Large intestine (tissue), 3 donors: ENCODE results near the gene RNF152. TPM values are rescaled to one million over a fixed set of nuclear protein-coding genes. Genes with fewer than 3 reads are reported as not detected.

Experiments
- DNase-seq, 2 donors: peaks; one replicate each; pipeline versions ENCODE4 v3.0.0 to v3.0.0-alpha.2; 2013
- H3K27ac ChIP-seq: one replicate; pipeline ENCODE4 v1.5.1; 2013; ENCODE audit warnings: low read length
- H3K27me3 ChIP-seq: 2 replicates; pipeline ENCODE4 v1.6.1; 2013; ENCODE audit warnings: low read length; ENCODE audit not compliant: control insufficient read depth, insufficient read depth
- H3K36me3 ChIP-seq: 2 replicates; pipeline ENCODE4 v1.6.1; 2013; ENCODE audit warnings: low read length; ENCODE audit not compliant: control insufficient read depth, insufficient read depth
- H3K4me1 ChIP-seq: one replicate; pipeline ENCODE4 v1.6.1; 2013; ENCODE audit warnings: low read length; ENCODE audit not compliant: control insufficient read depth, insufficient read depth
- H3K4me3 ChIP-seq: one replicate; pipeline ENCODE4 v1.5.1; 2013; ENCODE audit warnings: low read length
- H3K9me3 ChIP-seq: one replicate; pipeline ENCODE4 v1.6.1; 2013; ENCODE audit warnings: mild to moderate bottlenecking, low read depth, low read length, moderate library complexity; ENCODE audit not compliant: control insufficient read depth
- WGBS: methylation state at CpG from one replicate; pipeline ENCODE4 v1.1.5; 2013; ENCODE audit warnings: low lambda C conversion rate; ENCODE audit not compliant: insufficient coverage; 5-methylcytosine and 5-hydroxymethylcytosine counted together
- polyA plus RNA-seq: library from polyadenylated mRNA; unstranded; fragments of 120-200 nt; gene quantifications from one replicate; pipeline ENCODE4 v1.2.1, GENCODE V29; 2013

RNF152 gene
- polyA plus RNA-seq, 1 donor: 3.2 TPM

DNA sequence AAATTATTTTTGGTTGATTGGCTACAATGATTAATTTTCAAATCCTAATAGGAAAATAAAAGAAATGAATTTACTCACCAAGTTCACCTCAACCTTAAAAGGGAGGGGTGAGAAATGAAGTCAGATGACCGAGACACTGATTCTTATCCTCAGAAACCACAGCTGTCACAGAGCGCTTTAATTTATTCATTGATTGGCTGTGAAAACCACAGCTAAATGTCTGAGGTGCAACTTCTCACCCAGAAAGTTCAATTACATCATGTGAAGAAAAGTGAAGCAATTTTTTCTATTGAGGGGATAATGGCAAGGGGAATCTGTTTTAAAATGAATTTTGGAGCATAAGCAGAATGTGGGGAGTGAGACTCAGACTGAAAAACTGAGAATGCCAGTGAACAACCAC, 128.4 kb downstream of the RNF152 start:
- H3K4me3 ChIP-seq: no peak overlapping the region
- no peak for DNase-seq
- no peaks in the 10 kb centered on the region for H3K4me1 ChIP-seq
- no peaks in the 10 kb centered on the region for H3K36me3 ChIP-seq
- peaks cover 3% of the 10 kb centered on the region for H3K9me3 ChIP-seq
- no CpG with 5 or more reads among the region's 2 CpGs for WGBS
- no peaks in the 10 kb centered on the region for H3K27me3 ChIP-seq
- H3K27ac ChIP-seq: no peak overlapping the region

DNA sequence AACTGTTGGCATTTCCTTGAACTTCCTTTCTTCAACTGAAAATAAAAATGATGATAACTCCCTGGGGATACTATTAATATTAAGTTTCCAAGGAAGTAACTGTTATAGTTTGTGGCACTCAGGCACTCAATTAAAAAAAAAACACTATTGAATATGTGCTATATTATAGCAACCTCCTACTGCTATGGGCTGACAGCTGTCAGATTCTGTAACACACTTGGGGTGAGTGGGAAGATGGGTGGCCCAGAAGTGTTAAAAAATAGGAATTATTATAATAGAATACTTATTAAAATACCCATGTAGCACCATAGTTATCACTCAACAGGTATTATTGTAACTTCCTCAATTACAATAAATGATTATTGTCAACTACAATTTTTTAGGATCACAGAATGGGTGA, 130.9 kb downstream of the RNF152 start:
- Histone ChIP-seq H3K27me3 (no peaks in the 10 kb centered on the region), H3K36me3 (no peaks in the 10 kb centered on the region), H3K9me3 (no peaks in the 10 kb centered on the region), H3K4me3 (no peak overlapping the region), H3K27ac (no peak overlapping the region), H3K4me1 (no peaks in the 10 kb centered on the region)
- DNase-seq: no peak
